Right lobe of liver (tissue), 6 donors: ENCODE results near the gene PDP2. TPM values are rescaled to one million over a fixed set of nuclear protein-coding genes. Genes with fewer than 3 reads are reported as not detected.

Source experiments
- ATAC-seq, 4 donors: fragments of 200-7000 bp; cut with Tn5 transposase; one replicate each; pipeline ENCODE4 v1.9.1; 2020; ENCODE audit warnings: mild to moderate bottlenecking in 4 of 4, moderate library complexity in 4 of 4
- DNase-seq, 3 donors: peaks; one replicate each; pipeline ENCODE4 v3.0.0-alpha.2; 2020
- H3K27ac ChIP-seq, 3 donors: fragments of 200-600 bp; one replicate each; pipeline ENCODE4 v1.8.0; 2022
- H3K27me3 ChIP-seq, 2 donors: fragments of 200-600 bp; one replicate each; pipeline ENCODE4 v1.8.0; 2022
- H3K36me3 ChIP-seq, 4 donors: fragments of 200-600 bp; sonication (generic) in 1 of 4; one replicate each; pipeline versions ENCODE4 v1.5.1 to v1.8.0; 2017 to 2022; ENCODE audit warnings: control low read depth in 1 of 4
- H3K4me1 ChIP-seq, 4 donors: fragments of 200-600 bp; sonication (generic) in 1 of 4; one replicate each; pipeline versions ENCODE4 v1.5.1 to v1.8.0; 2017 to 2022; ENCODE audit warnings: control low read depth in 1 of 4
- H3K4me3 ChIP-seq, 3 donors: fragments of 200-600 bp; one replicate each; pipeline ENCODE4 v1.8.0; 2022
- H3K9me3 ChIP-seq, 4 donors: fragments of 200-600 bp; sonication (generic) in 1 of 4; one replicate each; pipeline versions ENCODE4 v1.5.1 to v1.8.0; 2017 to 2022; ENCODE audit warnings: control low read depth in 1 of 4
- POLR2A ChIP-seq: fragments of 450-650 bp; IDR thresholded peaks from one replicate; pipeline ENCODE4 v1.6.1; 2017; ENCODE audit warnings: antibody characterized with exemption, mild to moderate bottlenecking
- WGBS: methylation state at CpG from one replicate; pipeline ENCODE4 v1.1.6; 2018; ENCODE audit warnings: low coverage, low lambda C conversion rate; ENCODE audit not compliant: insufficient coverage; ENCODE audit errors: missing lambda C conversion rate; 5-methylcytosine and 5-hydroxymethylcytosine counted together
- intact Hi-C, 2 donors: fragments of 100-400 bp; cut with DNase I; formaldehyde crosslinking; loops; one replicate each; pipeline versions ENCODE4 v1.11.2 to v1.14.1; 2022
- long read RNA-seq: library from polyadenylated mRNA; unstranded; transcript quantifications from one replicate; pipeline ENCODE4 v2.0.0, GENCODE V29; 2019
- total RNA-seq, 6 experiments: library from RNA; depleted of rRNA in 2 of 6; stranded (reverse); fragments of >200 nt in 2 of 6; fragmentation: NEBNext Ultra II Directional in 3 of 6; extraction: Animal tissue kit (Norgen Biotek cat#: 25700) in 3 of 6; gene quantifications; one replicate each; pipeline versions ENCODE4 v1.1.0 to v1.2.4, GENCODE V29; 2016 to 2023
- TF ChIP-seq, protein P1 (sequence below), 4 donors: fragments of 200-600 bp in 3 of 4; fragments of 450-650 bp in 1 of 4; IDR thresholded peaks; one replicate each; pipeline versions ENCODE4 v1.5.1 to v1.8.0; 2016 to 2022; ENCODE audit warnings: antibody characterized with exemption in 4 of 4, mild to moderate bottlenecking in 2 of 4
- donor health status: DM: no; HTN: yes; CAD: no.
- donor health status: DM: no; HTN: no; CAD: no.
- donor health status: DM: no; HTN: no; CAD: no.
- donor health status: DM: no; HTN: yes; CAD: no.
- donor health status: DM: no; HTN: yes; CAD: no.

PDP2 gene
- 10 to 100 TPM in 3 of 6 experiments, 1 to 10 TPM in 3; 5.1 to 15.5 (median 10.8) TPM for total RNA-seq
- long read RNA-seq, partial matches to known transcripts: 0 of 1 reads
- long read RNA-seq, other reads (novel, unspliced or antisense): 1 of 1 reads

DNA sequence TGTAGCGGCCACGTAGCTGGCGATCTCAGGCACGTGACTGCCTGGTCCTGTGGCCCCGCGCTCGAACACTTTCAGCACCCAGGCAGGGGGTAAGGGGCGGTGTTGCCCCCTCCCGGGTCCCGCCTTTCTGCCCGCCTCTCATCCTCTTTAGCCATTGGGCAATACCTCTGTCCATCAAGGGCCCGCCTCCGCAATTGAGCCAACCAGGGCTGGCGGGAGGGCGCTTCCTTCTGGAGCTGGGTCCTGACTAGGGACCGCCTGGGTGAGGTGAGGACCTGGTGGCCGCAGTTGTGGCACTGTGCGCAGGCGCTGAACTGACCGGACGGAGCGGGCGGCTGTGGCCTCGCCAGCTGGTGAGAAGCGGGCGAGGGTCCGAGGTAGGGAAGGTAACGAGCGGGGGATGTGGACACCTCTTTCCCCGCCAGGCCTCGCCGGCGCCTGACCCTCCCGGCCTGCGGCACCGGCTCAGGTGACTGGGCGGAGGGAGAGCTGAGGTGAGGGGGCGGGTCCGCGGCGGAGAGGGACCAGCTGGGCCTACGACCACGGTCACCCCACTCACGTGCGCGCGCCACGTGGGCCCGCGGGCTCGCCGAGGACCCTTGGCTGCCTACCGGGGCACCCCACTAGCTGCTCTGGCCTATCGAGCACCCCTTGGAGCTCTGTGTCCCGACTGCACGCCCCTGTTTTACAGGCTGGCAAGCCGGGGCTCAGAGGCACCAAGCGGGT lies at the start of gene PDP2:
PDP2 (plus strand) TSS at position 228 of the 726 bp plus-strand sequence. CDS start 3,770 bp downstream, outside the sequence.
- H3K27ac ChIP-seq: peak within 1 kb of the TSS; percentile 37 to 84 (median 77)

GRCh38 chr16:66832190-66832589 lies 48.1 kb upstream of the PDP2 start:
- DNase-seq (no peak), ATAC-seq (no peak)
- H3K36me3 ChIP-seq: no peaks in the 10 kb centered on the region
- no peaks in the 10 kb centered on the region for H3K27me3 ChIP-seq
- 50% methylated on average over 1 of the region's 3 CpGs for WGBS
- no peak overlapping the region for H3K27ac ChIP-seq
- intact Hi-C loops: no loop called here
- no peak overlapping the region for H3K4me3 ChIP-seq
- no peaks in the 10 kb centered on the region for H3K9me3 ChIP-seq
- TF ChIP-seq, protein P1, sequence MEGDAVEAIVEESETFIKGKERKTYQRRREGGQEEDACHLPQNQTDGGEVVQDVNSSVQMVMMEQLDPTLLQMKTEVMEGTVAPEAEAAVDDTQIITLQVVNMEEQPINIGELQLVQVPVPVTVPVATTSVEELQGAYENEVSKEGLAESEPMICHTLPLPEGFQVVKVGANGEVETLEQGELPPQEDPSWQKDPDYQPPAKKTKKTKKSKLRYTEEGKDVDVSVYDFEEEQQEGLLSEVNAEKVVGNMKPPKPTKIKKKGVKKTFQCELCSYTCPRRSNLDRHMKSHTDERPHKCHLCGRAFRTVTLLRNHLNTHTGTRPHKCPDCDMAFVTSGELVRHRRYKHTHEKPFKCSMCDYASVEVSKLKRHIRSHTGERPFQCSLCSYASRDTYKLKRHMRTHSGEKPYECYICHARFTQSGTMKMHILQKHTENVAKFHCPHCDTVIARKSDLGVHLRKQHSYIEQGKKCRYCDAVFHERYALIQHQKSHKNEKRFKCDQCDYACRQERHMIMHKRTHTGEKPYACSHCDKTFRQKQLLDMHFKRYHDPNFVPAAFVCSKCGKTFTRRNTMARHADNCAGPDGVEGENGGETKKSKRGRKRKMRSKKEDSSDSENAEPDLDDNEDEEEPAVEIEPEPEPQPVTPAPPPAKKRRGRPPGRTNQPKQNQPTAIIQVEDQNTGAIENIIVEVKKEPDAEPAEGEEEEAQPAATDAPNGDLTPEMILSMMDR (IDR thresholded peaks at IDR 0.05): no peak
- TF ChIP-seq POLR2A: no peak
- H3K4me1 ChIP-seq: peaks cover 0 to 9% (median 4%) of the 10 kb centered on the region in 4 donors

More for the DNA sequence above, at the start of gene PDP2:
- peaks cover 0 to 14% (median 2%) of the 10 kb centered on the region in 4 donors for H3K36me3 ChIP-seq
- peak; percentile 61 for TF ChIP-seq POLR2A
- TF ChIP-seq, protein P1 (IDR thresholded peaks at IDR 0.05): no peak
- ATAC-seq (peak; percentile 93 to 98 (median 96)), DNase-seq (peak; percentile 97 to 98 (median 98))
- H3K9me3 ChIP-seq: no peaks in the 10 kb centered on the region
- H3K4me3 ChIP-seq: peak within 1 kb of the TSS; percentile 78 to 86 (median 80)
- intact Hi-C loops: no loop called here
- WGBS: 0% methylated on average over 17 of the region's 58 CpGs
- H3K4me1 ChIP-seq: peaks cover 0 to 22% (median 0%) of the 10 kb centered on the region in 4 donors
- H3K27me3 ChIP-seq: no peaks in the 10 kb centered on the region

GRCh38 chr16:66832661-66833305 lies 47.5 kb upstream of the PDP2 start:
- Histone ChIP-seq H3K9me3 (no peaks in the 10 kb centered on the region), H3K27me3 (no peaks in the 10 kb centered on the region), H3K27ac (no peak overlapping the region), H3K4me3 (no peak overlapping the region), H3K4me1 (peaks cover 0 to 9% (median 4%) of the 10 kb centered on the region in 4 donors), H3K36me3 (no peaks in the 10 kb centered on the region)
- TF ChIP-seq, protein P1 (IDR thresholded peaks at IDR 0.05): no peak
- TF ChIP-seq POLR2A: no peak
- ATAC-seq (no peak), DNase-seq (no peak)
- 67% methylated on average over 6 of the region's 7 CpGs for WGBS
- intact Hi-C loops: no loop called here

DNA sequence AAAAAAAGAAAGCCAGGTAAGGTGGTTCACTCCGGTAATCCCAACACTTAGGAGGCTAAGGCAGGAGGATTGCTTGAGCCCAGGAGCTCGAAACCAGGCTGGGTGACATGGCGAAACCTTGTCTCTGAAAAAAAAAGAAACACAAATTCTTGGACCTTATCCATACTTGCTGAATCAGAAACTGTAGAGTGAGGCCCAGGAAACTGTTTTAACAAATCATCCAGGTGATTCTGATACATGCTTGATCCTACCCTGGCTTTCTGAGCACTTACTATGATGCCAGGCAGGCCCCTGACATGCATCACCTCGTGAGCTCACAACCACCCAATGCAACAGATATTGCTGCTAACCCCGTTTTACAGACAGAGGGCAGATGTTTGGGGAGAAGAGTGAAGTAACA lies 45.6 kb upstream of the PDP2 start:
- Histone ChIP-seq H3K27me3 (no peaks in the 10 kb centered on the region), H3K4me3 (no peak overlapping the region), H3K27ac (no peak overlapping the region), H3K9me3 (no peaks in the 10 kb centered on the region), H3K4me1 (peaks cover 0 to 5% (median 2%) of the 10 kb centered on the region in 4 donors), H3K36me3 (no peaks in the 10 kb centered on the region)
- intact Hi-C loops: no loop called here
- no peak for DNase-seq
- ATAC-seq: no peak
- TF ChIP-seq, protein P1 (IDR thresholded peaks at IDR 0.05): no peak
- no peak for TF ChIP-seq POLR2A
- WGBS: 82% methylated on average over 5 of the region's 5 CpGs
